GM20000 (cell line): ENCODE measurements around the gene NR2C2AP.

ENCODE experiments used
- DNase-seq: peaks from one replicate; pipeline ENCODE4 v3.0.0; 2012; ENCODE audit warnings: low spot score
- TF ChIP-seq, protein P1 (sequence below): IDR thresholded peaks from 2 replicates; pipeline ENCODE4 v1.5.1; 2012; ENCODE audit warnings: mild to moderate bottlenecking, control low read depth; ENCODE audit errors: extremely low read depth, missing control alignments

Gene NR2C2AP

DNA sequence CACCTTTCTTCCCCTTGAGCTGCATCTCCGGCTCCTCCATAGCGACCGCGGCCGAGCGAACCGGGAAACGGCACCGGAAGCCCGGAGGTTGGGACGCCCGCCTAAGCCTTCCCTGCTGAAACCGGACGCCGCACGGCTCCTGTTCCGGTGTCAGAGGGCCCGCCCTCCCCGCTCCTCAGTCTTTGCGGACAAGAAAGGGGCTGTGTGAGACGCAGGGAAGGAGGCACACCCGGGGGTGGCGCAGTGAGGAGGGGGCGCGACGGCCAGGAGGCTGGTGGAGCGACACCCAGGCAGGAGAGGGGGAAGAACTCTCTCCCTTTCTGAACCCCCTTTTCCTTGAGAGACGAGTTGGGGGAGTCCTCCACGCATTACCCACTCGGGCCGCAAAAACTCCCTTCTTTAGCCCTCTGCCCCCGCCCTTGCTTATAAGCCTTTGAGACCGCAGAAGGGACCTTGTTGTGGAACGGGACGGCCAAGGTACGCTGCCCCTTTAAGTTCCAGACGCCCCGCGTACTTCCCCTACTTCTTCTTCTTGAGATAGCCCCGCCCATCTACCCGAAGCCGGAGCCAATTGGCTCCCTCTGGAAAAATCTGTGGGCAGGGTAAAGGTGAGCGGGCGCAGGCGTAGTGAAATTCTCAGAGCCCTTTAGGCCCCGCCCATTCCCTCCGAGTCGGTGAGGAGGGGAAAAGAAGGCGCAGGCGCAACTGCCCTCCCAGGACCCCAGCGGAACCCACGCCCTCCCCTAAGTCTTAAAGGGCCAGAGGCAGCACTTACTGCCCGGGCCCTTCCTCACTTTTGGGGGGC, 10.9 kb downstream of the NR2C2AP start, which contains the start of the genes BORCS8 and RFXANK:
BORCS8 (minus strand) TSS at position 75 of the 805 bp plus-strand sequence; CDS start at position 40, 35 bp downstream.
RFXANK (plus strand) TSS at position 181 of the 805 bp plus-strand sequence. CDS start 1,689 bp downstream, outside the sequence.
- TF ChIP-seq, protein P1, sequence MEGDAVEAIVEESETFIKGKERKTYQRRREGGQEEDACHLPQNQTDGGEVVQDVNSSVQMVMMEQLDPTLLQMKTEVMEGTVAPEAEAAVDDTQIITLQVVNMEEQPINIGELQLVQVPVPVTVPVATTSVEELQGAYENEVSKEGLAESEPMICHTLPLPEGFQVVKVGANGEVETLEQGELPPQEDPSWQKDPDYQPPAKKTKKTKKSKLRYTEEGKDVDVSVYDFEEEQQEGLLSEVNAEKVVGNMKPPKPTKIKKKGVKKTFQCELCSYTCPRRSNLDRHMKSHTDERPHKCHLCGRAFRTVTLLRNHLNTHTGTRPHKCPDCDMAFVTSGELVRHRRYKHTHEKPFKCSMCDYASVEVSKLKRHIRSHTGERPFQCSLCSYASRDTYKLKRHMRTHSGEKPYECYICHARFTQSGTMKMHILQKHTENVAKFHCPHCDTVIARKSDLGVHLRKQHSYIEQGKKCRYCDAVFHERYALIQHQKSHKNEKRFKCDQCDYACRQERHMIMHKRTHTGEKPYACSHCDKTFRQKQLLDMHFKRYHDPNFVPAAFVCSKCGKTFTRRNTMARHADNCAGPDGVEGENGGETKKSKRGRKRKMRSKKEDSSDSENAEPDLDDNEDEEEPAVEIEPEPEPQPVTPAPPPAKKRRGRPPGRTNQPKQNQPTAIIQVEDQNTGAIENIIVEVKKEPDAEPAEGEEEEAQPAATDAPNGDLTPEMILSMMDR = no peak

DNA sequence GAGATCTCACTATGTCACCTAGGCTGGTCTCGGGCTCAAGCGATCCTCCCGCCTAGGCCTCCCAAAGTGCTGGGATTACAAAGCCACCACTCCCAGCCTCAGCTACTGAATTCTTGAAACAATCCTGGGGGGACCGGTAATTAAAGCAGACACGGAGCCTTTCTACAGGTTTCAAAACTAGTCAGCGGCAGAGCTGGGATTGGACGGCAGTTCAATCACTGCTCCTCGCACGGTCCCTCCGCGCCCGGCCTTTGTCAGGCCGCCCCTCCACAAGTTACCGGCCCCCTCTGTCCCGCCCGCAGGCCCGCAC, 11.5 kb downstream of the NR2C2AP start:
- TF ChIP-seq, protein P1 = no peak
- DNase-seq = no peak

More for the DNA sequence above, 10.9 kb downstream of the NR2C2AP start, which contains the start of the genes BORCS8 and RFXANK:
- peak; percentile 95 for DNase-seq

DNA sequence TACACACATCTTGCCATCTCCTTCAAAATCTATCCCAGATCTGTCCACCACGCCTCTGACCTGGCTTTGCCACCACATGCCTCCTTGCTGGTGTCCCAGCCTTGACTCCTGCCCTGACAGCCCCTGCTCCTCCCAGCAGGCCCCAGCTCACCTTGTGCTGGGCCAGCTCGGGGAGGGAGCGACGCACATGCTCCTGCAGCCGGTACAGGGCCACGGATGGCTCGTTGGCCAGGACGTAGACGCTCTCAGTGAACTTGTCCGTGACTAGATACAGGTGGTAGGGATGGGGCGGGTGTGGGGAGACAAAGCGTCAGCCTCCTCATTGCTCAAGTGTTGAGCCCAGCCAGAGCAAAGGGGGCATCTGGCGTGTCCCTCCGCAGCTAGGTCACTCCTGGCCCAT, 16.5 kb downstream of the NR2C2AP start:
- DNase-seq = no peak
- TF ChIP-seq, protein P1 = no peak

GRCh38 chr19:19185853-19186740, 17.1 kb downstream of the NR2C2AP start:
- TF ChIP-seq, protein P1 = peak; percentile 65
- DNase-seq = peak; percentile 41

DNA sequence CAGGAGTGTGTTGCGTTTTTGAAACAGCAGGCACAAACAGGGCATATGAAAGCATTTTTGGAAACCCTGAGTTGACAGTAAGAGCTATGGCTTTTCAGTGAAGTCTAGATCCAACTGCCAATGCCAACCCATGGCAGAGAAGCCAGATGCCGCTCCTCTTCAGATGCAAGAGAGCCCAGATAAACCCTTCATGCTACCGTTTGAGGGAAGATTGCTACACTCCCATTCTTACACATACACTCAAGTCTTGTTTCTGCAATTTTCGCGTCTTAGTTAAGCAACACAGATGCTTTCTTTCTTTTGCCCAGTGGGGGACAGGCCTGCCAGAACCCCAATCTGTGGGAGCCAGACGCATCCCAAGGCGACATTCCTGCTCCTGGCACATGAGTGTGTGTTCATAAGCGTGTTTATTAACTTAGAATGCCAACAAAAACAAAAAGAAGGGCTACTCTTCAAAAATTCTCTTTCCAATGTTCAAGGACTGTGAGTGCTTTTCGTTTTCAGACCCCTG, 21.7 kb downstream of the NR2C2AP start:
- TF ChIP-seq, protein P1 = no peak
- DNase-seq = no peak

DNA sequence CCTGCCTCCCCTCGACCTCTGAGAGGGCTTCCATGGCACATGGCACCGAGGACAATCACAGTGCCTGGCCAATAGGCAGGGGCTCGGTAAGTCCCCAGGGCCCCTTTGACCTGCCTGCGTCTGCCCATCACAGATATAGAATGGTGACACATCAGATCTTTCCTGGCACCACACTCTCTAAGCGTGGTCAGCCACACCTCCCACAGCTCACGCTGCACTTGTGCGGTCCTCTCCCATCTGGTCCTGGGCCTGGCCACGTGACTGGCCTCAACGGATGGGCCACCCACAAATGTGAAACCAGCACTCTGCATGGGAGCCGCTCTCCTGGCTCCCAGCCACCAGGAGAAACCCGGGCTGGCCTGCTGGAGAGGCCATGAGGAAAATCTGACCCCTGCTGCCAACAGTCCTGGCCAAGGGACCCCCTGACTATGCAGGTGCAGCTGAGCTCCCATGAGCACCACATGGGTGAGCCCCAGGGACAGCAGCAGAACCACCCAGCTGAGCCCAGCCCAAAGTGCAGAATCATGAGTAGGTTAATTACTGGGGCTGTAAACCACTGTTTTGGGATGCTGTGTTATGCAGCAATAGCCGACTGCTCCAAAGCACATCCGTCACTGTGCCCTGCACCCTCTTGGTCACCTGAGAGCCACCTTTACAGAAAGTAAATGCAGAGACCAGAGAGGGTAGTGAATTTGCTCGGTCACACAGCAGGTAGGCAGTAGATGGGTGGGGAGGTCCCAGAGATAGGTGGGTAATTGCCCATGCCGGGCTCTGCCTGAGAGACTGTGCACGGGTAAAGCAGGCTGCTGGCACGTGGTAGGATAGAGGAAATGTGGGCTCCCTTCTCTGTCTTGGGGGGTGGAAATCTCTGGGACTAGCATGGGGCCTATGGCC, 23.4 kb downstream of the NR2C2AP start:
- no peak for DNase-seq
- TF ChIP-seq, protein P1 = no peak
